Choroid plexus epithelial cell (primary cell): ENCODE measurements around the gene UAP1.
A peak's percentile ranks its signal among the peaks of the same experiment; 100 is the strongest.
"Not testable (repeated sequence)": the region's sequence is repeated elsewhere in the genome, so short reads cannot be mapped to it uniquely, and the experiment has no call there.

ENCODE experiments used
- DNase-seq: peaks from one replicate; pipeline ENCODE4 v3.0.0-alpha.2; 2010; ENCODE audit warnings: low read depth
- H3K4me3 ChIP-seq: 2 replicates; pipeline ENCODE4 v1.5.1; 2011; ENCODE audit warnings: low read depth, mild to moderate bottlenecking, control low read depth, low read length, moderate library complexity
- CTCF ChIP-seq: conservative IDR thresholded peaks from 2 replicates; pipeline ENCODE4 v1.5.1; 2011; ENCODE audit warnings: low read depth, mild to moderate bottlenecking, control low read depth, inconsistent platforms, low read length, moderate library complexity

Gene UAP1

GRCh38 chr1:162573136-162573535 lies 11.6 kb downstream of the UAP1 start:
- H3K4me3 ChIP-seq = no peak overlapping the region
- no peak for DNase-seq
- TF ChIP-seq CTCF = no peak

- DNase-seq = peak; percentile 40
- TF ChIP-seq CTCF = no peak
- no peak overlapping the region for H3K4me3 ChIP-seq
Measured at GRCh38 chr1:162578071-162578700, 16.7 kb downstream of the UAP1 start.

- no peak for DNase-seq
- H3K4me3 ChIP-seq = no peak overlapping the region
- TF ChIP-seq CTCF = no peak
Measured at GRCh38 chr1:162578936-162579335, 17.4 kb downstream of the UAP1 start.

- TF ChIP-seq CTCF = no peak
- no peak for DNase-seq
- H3K4me3 ChIP-seq = no peak overlapping the region
Measured at GRCh38 chr1:162580308-162580707, 18.8 kb downstream of the UAP1 start.

- not testable (repeated sequence) for DNase-seq, H3K4me3 ChIP-seq
Measured at GRCh38 chr1:162582901-162583300, 21.4 kb downstream of the UAP1 start.

- H3K4me3 ChIP-seq, DNase-seq: not testable (repeated sequence)
Measured at GRCh38 chr1:162585101-162585500, 23.6 kb downstream of the UAP1 start.

GRCh38 chr1:162587347-162587746 lies 25.8 kb downstream of the UAP1 start:
- no peak for DNase-seq
- no peak for TF ChIP-seq CTCF

GRCh38 chr1:162587761-162588260 lies 26.3 kb downstream of the UAP1 start:
- no peak overlapping the region for H3K4me3 ChIP-seq
- TF ChIP-seq CTCF = no peak
- DNase-seq = no peak

More at GRCh38 chr1:162587347-162587746, 25.8 kb downstream of the UAP1 start:
- no peak overlapping the region for H3K4me3 ChIP-seq
